ENCODE results near the gene CCDC93.

DNA sequence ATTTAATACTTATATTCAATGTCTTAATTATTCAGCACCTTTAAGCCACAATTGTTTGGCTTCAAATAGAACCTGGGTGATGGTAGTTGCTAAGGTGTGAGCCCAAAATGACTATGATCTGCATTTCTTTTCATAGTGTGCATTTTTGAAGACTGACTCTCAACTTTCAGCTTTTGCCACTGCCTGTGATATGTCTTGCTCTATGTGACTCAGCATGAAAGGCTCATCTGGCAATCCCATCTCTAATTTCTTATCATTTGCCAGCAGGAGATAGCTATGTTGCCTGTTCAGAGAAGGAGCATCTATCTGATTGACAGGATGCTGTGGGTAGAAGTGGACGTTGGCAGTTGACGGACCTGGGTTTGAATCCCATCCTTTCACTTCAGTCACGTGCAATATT is 34.5 kb upstream of the CCDC93 start:
- TF ChIP-seq ZNF384 (IDR thresholded peaks at IDR 0.05) (no peak), SP1 (IDR thresholded peaks at IDR 0.05) (no peak)

Measured in HEK293T (cell line).